Caco-2 (cell line): ENCODE results near the gene HNRNPDL. TPM values are rescaled to one million over a fixed set of nuclear protein-coding genes. Genes with fewer than 3 reads are reported as not detected.

Experiments used
- BruUV-seq: library from RNA; stranded (reverse); fragments of 400-500 nt; replicated peaks from 2 replicates; lab custom pipeline; 2021; lab: Mats Ljungman, UMichigan
- CTCF ChIA-PET: fragments of 300-600 bp; sonication (Branson Sonifier 250); formaldehyde crosslinking; loops from one replicate; lab custom pipeline; 2022; ENCODE audit warnings: antibody characterized with exemption; lab: Charles Lee
- POLR2A ChIA-PET: fragments of 300-600 bp; sonication (Branson Sonifier 250); formaldehyde crosslinking; loops from one replicate; lab custom pipeline; 2022; ENCODE audit warnings: antibody characterized with exemption; lab: Charles Lee
- DNase-seq, 2 experiments: peaks; one replicate each; pipeline versions ENCODE4 v3.0.0 to v3.0.0-alpha.2; 2020 to 2022
- H3K27me3 ChIP-seq: replicated peaks from 2 replicates; pipeline ENCODE4 v1.6.0; 2011; ENCODE audit warnings: low read length; ENCODE audit not compliant: control insufficient read depth, insufficient read depth
- H3K36me3 ChIP-seq: 2 replicates; pipeline ENCODE4 v1.5.1; 2011; ENCODE audit warnings: low read length; ENCODE audit not compliant: control insufficient read depth, insufficient read depth
- H3K4me1 ChIP-seq: fragments of 250-450 bp; sonication (Bioruptor Pico); 2 replicates; pipeline ENCODE4 v1.5.1; 2020; ENCODE audit warnings: mild to moderate bottlenecking
- H3K4me3 ChIP-seq: 2 replicates; pipeline ENCODE4 v1.5.1; 2011; ENCODE audit warnings: low read depth, mild to moderate bottlenecking, control low read depth, low read length
- H3K9me3 ChIP-seq: fragments of 250-450 bp; sonication (Bioruptor Pico); 2 replicates; pipeline ENCODE4 v1.5.1; 2020; ENCODE audit warnings: mild to moderate bottlenecking, moderate library complexity
- H3K27ac Mint-ChIP-seq: one replicate; pipeline ENCODE4 v1.8.0; 2022; ENCODE audit warnings: mixed read lengths; ENCODE audit not compliant: unreplicated experiment
- H3K27me3 Mint-ChIP-seq: one replicate; pipeline ENCODE4 v1.8.0; 2022; ENCODE audit warnings: mixed read lengths; ENCODE audit not compliant: insufficient read depth, unreplicated experiment
- H3K36me3 Mint-ChIP-seq: one replicate; pipeline ENCODE4 v1.8.0; 2022; ENCODE audit warnings: mild to moderate bottlenecking, mixed read lengths; ENCODE audit not compliant: insufficient read depth, unreplicated experiment
- H3K4me1 Mint-ChIP-seq: one replicate; pipeline ENCODE4 v1.8.0; 2022; ENCODE audit warnings: low read depth, mixed read lengths; ENCODE audit not compliant: unreplicated experiment
- H3K4me3 Mint-ChIP-seq: one replicate; pipeline ENCODE4 v1.8.0; 2022; ENCODE audit warnings: mild to moderate bottlenecking, moderate library complexity, mixed read lengths; ENCODE audit not compliant: unreplicated experiment
- H3K9me3 Mint-ChIP-seq: one replicate; pipeline ENCODE4 v1.8.0; 2022; ENCODE audit warnings: mixed read lengths; ENCODE audit not compliant: unreplicated experiment
- CTCF ChIP-seq, 2 experiments: fragments of 200-600 bp in 1 of 2; IDR thresholded peaks; 1 replicate in 1 of 2; 2 replicates in 1 of 2; pipeline versions ENCODE4 v1.5.1 to v1.8.0; 2011 to 2022; ENCODE audit warnings: antibody characterized with exemption in 1 of 2, control low read depth in 1 of 2, inconsistent platforms in 1 of 2, low read depth in 1 of 2, low read length in 1 of 2, mild to moderate bottlenecking in 1 of 2, moderate library complexity in 1 of 2; ENCODE audit not compliant: insufficient read depth in 1 of 2, severe bottlenecking in 1 of 2, unreplicated experiment in 1 of 2
- intact Hi-C: fragments of 100-400 bp; cut with micrococcal nuclease; formaldehyde crosslinking; loops from one replicate; pipeline ENCODE4 v1.10.0; 2022; ENCODE audit not compliant: unreplicated experiment
- total RNA-seq: library from RNA; stranded (reverse); gene quantifications from 2 replicates; pipeline ENCODE4 v1.2.3, GENCODE V29; 2022

The HNRNPDL gene
- total RNA-seq, 1 experiment from 2014 or later, result 341 TPM

DNA sequence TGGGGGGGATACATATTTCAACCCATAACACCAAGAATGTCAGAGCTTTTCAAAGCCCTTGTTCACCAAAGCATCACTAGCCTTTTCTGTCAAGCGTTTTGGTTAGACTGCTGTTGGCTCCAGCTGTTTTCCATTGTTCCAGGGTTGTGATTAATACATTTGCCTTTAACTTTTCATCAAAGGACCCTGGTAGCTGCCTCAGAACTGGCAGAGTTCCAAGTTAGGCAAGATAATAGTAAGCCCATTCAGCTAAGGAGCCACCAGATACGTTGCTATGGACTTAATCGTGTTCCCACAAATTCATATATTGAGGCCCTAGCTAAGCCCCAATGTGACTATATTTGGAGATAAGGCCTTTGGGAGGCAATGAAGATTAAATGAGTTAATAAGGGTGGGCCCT is 37.2 kb upstream of the HNRNPDL start:
- ChIA-PET CTCF (no interaction called here), POLR2A (no interaction called here)
- H3K4me1 ChIP-seq, result peaks cover 5% of the 10 kb centered on the region
- Mint-ChIP-seq H3K27me3 (no peaks in the 10 kb centered on the region), H3K36me3 (peaks cover 41% of the 10 kb centered on the region), H3K4me1 (no peaks in the 10 kb centered on the region), H3K9me3 (no peaks in the 10 kb centered on the region), H3K4me3 (no peak overlapping the region), H3K27ac (no peak overlapping the region)
- no peaks in the 10 kb centered on the region for H3K36me3 ChIP-seq
- DNase-seq, result no peak
- no peaks in the 10 kb centered on the region for H3K27me3 ChIP-seq
- no peak overlapping the region for H3K4me3 ChIP-seq
- TF ChIP-seq CTCF (IDR thresholded peaks at IDR 0.05; ENCODE audit: insufficient read depth in 1 of 2, low read depth in 1 of 2, low read length in 1 of 2, severe bottlenecking in 1 of 2, unreplicated experiment in 1 of 2), result no peak
- intact Hi-C loops, result no loop called here
- BruUV-seq, result no TSS peak
- H3K9me3 ChIP-seq, result no peaks in the 10 kb centered on the region

DNA sequence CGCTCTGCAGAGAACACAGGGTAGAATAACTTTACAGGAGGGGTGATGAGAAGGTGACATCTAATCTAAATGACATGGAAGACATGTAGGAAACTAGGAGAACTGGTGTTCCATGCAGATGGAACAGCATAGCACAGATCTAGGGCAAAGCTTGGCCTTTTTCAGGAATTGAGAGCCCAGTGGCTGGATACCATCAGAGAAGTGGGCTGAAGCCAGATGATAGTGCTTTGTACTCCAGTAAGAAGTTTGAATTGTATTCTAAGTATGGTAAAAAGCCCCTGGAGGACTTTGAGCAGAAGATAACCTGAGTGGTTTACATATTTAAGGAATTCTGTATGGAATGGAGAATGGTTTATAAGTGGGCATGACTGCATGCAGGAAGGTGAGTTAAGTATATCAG is 33.0 kb upstream of the HNRNPDL start:
- ChIA-PET POLR2A (no interaction called here), CTCF (no interaction called here)
- no peak overlapping the region for H3K4me3 ChIP-seq
- Mint-ChIP-seq H3K27ac (no peak overlapping the region), H3K36me3 (peaks cover 62% of the 10 kb centered on the region), H3K4me3 (no peak overlapping the region), H3K4me1 (no peaks in the 10 kb centered on the region), H3K27me3 (no peaks in the 10 kb centered on the region), H3K9me3 (no peaks in the 10 kb centered on the region)
- H3K27me3 ChIP-seq, result no peaks in the 10 kb centered on the region
- TF ChIP-seq CTCF (IDR thresholded peaks at IDR 0.05; ENCODE audit: insufficient read depth in 1 of 2, low read depth in 1 of 2, low read length in 1 of 2, severe bottlenecking in 1 of 2, unreplicated experiment in 1 of 2), result no peak
- no peaks in the 10 kb centered on the region for H3K36me3 ChIP-seq
- intact Hi-C loops, result loop anchor here (2.0 to 5.0 kb wide), 3 partner anchors 100 to 334 kb away; partner anchors contain the start of gene SCD5
- DNase-seq, result no peak
- BruUV-seq, result no TSS peak
- peaks cover 5% of the 10 kb centered on the region for H3K4me1 ChIP-seq
- no peaks in the 10 kb centered on the region for H3K9me3 ChIP-seq

- Mint-ChIP-seq H3K27me3 (no peaks in the 10 kb centered on the region), H3K4me3 (no peak overlapping the region), H3K36me3 (peaks cover 64% of the 10 kb centered on the region), H3K4me1 (no peaks in the 10 kb centered on the region), H3K27ac (no peak overlapping the region), H3K9me3 (no peaks in the 10 kb centered on the region)
- Histone ChIP-seq H3K27me3 (no peaks in the 10 kb centered on the region), H3K9me3 (no peaks in the 10 kb centered on the region), H3K4me1 (peaks cover 5% of the 10 kb centered on the region), H3K36me3 (no peaks in the 10 kb centered on the region), H3K4me3 (no peak overlapping the region)
- BruUV-seq, result no TSS peak
- ChIA-PET POLR2A (no interaction called here), CTCF (interaction anchor here (0.6 to 1.1 kb wide), 19 partner anchors 9 to 822 kb away, joined by 3 to 9 read pairs (median 4); partner anchors contain the start of gene COQ2)
- intact Hi-C loops, result loop anchor here (1.0 to 5.0 kb wide), 5 partner anchors 100 to 335 kb away; partner anchors contain the start of gene SCD5
- TF ChIP-seq CTCF (IDR thresholded peaks at IDR 0.05; ENCODE audit: insufficient read depth in 1 of 2, low read depth in 1 of 2, low read length in 1 of 2, severe bottlenecking in 1 of 2, unreplicated experiment in 1 of 2), result peak; percentile 72 to 87
- peak; percentile 82 to 88 for DNase-seq
Observed at GRCh38 chr4:82462415-82462831, 32.2 kb upstream of the HNRNPDL start.
